ENCODE measurements around the gene ACHE.

The ACHE gene

DNA sequence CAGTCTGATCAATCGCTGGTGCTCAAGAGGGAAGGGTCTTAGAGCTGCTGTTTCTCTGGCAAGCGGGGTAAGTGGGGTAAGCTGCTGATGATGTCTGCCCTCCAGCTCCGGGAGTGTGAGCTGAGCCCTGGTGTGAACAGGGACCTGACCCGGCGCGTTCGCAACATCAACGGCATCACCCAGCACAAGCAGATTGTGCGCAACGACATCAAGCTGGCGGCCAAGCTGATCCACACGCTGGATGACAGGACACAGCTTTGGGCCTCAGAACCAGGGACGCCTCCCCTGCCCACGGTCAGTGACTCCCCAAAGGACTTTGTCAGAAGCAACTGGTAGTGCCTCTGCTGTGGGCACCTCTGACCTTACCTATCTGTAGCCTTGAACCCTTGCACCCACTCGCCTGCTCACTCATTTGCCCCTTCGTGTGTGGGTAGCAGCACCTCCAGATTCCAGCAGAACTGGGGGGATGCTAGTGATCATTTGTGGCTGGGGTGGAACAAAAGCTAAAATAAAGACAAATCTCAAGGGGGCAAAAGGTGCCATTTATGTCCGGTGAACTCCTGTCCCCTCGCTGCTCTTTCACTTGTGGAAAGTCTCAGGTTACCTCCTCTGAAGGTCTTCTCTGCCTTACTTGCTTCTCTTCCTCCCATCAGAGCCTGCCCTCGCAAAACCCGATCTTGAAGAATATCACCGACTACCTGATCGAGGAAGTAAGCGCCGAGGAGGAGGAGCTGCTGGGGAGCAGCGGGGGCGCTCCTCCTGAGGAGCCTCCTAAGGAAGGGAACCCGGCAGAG lies 9.3 kb downstream of the ACHE start:
- no peak for FAIRE-seq
- DNase-seq (ENCODE audit: extremely low spot score, insufficient read length, low read depth), result no peak

DNA sequence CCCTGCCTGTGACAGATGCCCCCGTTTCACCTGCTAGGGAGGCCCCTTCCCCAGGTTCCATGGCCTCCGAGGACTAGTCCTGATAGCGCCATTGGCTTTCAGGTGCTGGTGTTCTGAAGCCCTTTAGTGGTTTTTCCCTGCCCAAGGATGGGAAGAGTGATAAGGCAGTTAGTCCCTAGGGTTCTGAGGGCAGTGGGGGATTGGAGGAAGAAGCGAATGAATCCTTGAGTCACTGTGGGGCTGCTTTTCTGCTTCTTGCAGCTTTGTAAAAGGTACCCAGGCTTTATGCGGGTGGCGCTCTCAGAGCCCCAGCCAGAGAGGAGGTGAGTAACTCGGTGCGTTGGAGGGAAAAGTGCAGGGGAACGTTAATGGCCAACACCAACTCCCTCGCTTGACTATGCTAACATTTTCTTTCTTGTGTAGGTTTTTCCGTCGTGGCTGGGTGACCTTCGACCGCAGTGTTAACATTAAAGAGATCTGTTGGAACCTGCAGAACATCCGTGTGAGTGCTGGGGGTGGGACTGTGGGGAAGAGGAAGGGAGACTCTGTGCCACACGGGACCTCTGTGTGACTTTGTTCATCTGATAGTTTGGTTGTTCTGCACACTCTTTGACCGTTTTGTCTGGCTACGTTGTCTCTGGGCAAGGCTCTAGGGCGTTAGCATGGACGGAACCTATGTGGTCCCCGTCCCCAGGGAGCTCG lies 10.1 kb downstream of the ACHE start:
- FAIRE-seq, result no peak
- DNase-seq (ENCODE audit: extremely low spot score, insufficient read length, low read depth), result no peak

DNA sequence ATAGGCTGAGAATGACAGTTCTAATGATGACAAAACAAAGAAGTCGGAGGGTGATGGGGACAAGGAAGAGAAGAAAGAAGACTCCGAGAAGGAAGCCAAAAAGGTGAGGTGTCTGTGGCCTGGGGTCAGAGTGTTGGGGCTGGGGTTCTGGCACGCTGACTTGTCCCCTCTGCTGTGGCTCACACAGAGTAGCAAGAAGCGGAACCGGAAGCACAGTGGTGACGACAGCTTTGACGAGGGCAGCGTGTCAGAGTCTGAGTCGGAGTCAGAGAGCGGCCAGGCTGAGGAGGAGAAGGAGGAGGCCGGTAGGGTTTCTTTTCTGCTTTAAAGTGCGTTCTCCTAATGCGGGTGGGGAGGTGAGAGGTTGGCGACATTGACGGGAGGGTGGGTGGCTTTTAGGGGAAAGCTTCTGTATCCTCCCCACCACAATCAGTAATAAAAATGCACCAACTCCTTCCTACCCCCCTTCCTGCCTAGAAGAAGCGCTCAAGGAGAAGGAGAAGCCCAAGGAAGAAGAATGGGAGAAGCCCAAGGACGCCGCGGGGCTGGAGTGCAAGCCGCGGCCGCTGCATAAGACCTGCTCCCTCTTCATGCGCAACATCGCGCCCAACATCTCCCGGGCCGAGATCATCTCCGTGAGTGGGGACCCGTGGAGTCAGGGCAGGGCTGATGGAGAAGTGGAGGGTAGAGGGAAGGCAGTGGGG lies 10.8 kb downstream of the ACHE start:
- FAIRE-seq (no peak), DNase-seq (ENCODE audit: extremely low spot score, insufficient read length, low read depth) (no peak)

DNA sequence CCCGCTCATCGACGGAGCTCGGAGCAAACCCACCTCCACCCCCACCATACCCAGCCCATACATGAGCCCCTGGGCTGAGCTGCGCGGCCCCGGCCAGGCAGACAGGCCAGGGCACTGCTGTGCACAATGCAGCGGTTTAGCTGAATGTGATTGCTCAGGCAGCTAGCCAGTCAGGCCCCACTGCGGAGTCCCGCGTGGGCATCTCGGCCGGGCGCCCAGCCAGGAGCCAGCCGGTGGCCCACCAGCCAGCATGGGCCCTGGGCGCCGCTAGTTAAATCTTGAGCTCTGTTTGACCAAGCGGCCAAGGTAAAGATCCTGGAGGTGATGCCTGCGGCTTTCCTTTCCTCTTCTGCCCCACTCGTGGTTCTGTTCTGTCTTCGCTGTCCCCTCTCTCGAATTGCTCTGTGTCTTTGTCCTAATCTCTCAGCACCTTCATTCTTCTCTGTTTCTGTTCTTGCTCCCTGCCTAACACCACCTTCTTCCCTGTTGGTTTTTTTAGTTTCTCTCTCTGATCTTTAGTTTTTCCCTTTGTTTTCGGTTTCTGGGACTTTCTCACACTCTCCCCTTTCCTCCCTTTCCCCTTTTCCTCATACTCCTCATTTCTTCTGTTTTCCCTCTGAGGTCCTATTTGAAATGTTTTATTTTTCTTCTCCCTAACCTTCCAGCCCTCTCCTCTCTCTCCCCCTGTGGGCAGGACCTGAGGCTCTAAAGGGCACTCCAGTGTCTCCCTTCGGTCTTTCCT lies 12.7 kb downstream of the ACHE start:
- no peak for FAIRE-seq
- no peak for DNase-seq (ENCODE audit: extremely low spot score, insufficient read length, low read depth)

DNA sequence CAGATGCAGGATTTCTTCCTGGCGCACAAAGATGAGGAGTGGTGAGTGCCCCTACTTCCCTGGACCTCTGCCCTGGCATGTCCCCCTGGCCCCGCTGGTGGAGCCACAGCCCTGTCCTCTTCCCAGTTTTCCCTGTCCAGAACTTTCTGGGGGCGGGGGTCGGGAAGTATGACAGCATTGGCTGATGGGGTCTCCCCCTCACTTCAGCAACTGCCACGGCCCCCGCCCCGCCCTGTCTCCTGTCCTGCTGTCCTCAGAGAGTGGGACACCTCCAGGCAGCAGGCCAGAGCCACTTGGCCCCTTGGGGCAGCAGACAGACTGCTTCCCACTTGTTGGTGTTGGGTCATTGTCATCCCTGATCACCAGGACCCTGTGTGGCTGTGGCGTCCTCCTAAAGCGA lies 13.5 kb downstream of the ACHE start:
- DNase-seq (ENCODE audit: extremely low spot score, insufficient read length, low read depth) (no peak), FAIRE-seq (no peak)

DNA sequence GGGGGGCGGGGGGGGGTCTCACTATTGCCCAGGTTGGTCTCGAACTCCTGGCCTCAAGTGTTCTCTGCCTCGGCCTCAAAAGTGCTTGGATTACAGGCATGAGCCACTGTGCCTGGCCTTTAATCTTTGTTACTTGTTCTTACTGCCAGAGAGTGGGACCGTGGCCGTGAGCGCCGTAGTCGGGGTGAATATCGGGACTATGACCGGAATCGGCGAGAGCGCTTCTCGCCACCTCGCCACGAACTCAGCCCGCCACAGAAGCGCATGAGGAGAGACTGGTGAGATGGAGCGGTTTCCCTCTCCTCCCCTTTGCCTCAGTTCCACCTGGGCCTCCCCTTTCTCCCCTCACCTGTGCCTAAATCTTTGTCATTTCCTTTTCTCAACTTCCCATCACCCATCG lies 14.6 kb downstream of the ACHE start:
- FAIRE-seq, result no peak
- DNase-seq (ENCODE audit: extremely low spot score, insufficient read length, low read depth), result no peak

DNA sequence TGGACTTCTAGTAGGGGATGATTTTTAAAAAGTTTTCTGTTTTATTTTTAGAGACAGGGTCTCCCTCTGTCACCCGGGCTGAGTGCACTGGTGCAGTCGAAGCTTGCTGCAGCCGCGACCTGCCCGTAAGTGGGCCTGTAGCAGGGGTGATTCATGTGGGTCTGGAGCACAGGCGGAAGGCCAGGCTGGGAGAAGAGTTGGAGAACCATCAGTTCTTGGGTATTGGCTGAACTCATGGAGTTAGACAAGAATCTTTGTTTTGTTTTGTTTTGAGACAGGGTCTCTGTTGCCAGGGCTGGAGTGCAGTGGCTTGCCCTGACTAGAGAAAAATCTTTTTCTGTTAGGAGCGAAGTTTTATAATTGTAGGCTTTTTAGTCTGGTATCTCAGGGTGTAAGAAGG lies 15.0 kb downstream of the ACHE start:
- no peak for FAIRE-seq
- no peak for DNase-seq (ENCODE audit: extremely low spot score, insufficient read length, low read depth)

DNA sequence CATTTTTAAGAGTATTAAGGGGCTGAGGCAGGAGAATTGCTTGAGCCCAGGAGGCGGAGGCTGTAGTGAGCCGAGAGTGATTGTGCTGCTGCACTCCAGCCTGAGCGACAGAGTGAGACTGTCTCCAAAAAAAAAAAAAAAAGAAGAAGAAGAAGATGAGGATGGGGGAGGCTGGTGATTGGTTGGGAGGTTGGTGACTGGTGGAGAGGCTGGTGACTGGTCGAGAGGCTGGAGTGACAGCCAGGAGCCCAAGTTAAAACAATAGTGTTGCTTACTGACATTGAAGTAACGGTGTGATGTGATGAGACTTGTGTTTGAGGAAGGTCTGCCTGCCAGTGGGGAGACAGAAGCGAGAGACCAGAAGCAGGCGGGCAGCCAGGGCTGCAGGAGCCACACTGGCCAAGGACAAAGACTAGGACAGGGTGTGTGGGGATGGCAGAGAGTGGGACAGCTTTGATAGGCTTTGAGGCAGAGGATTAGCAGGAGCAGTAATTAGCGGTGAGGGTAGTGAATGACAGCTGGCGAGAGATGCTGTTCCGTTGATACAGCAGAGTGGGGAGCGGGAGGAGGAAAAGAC lies 15.9 kb downstream of the ACHE start:
- no peak for FAIRE-seq

DNA sequence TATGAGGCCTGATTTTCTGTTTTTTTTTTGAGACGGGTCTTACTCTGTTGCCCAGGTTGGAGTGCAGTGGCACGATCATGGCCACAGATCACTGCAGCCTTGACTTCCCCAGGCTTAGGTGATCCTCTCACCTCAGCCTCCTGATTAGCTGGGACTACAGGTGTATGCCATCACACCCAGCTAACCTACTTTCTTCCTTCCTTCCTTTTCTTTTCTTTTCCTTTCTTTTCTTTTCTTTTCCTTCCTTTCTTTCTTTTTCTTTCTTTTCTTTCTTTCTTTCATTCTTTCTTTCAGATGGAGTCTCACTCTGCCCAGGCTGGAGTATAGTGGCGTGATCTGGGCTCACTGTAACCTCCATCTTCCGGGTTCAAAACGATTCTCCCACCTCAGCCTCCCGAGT lies 17.0 kb downstream of the ACHE start:
- no peak for DNase-seq (ENCODE audit: extremely low spot score, insufficient read length, low read depth)
- no peak for FAIRE-seq

More for the DNA sequence above, 15.9 kb downstream of the ACHE start:
- no peak for DNase-seq (ENCODE audit: extremely low spot score, insufficient read length, low read depth)

DNA sequence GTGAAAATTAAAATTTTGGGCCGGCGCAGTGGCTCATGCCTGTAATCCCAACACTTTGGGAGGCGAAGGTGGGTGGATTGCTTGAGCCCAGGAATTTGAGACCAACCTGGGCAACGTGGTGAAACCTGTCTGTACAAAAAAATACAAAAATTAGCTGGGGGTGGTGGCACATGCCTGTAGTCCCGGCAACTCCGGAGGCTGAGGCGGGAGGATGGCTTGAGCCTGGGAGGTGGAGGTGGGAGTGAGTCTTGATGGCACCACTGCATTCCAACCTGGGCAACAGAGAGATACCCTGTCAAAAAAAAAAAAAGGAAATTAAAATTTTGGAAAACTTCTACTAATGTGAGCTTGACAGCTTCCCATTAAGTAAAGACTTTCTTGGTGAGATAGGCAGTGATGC lies 17.7 kb downstream of the ACHE start:
- DNase-seq (ENCODE audit: extremely low spot score, insufficient read length, low read depth), result no peak
- FAIRE-seq, result no peak

DNA sequence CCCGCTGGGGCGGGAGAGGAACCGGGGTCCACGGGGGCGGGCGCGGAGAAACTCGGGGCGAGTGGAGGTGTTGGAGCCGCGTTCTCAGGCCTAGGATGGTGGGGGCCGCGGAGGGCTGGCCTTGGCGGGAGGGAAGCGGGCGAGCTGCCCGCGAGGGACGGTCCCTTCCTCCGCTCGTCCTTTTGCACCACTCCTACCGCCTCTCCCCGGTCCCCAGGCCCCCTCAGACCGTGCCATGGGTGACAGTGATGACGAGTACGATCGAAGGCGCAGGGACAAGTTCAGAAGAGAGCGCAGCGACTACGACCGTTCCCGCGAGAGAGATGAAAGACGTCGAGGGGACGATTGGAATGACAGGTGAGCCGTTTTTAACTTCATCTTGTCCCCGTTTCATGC lies 20.3 kb downstream of the ACHE start:
- FAIRE-seq, result peak; percentile 61
- DNase-seq (ENCODE audit: extremely low spot score, insufficient read length, low read depth), result no peak

DNA sequence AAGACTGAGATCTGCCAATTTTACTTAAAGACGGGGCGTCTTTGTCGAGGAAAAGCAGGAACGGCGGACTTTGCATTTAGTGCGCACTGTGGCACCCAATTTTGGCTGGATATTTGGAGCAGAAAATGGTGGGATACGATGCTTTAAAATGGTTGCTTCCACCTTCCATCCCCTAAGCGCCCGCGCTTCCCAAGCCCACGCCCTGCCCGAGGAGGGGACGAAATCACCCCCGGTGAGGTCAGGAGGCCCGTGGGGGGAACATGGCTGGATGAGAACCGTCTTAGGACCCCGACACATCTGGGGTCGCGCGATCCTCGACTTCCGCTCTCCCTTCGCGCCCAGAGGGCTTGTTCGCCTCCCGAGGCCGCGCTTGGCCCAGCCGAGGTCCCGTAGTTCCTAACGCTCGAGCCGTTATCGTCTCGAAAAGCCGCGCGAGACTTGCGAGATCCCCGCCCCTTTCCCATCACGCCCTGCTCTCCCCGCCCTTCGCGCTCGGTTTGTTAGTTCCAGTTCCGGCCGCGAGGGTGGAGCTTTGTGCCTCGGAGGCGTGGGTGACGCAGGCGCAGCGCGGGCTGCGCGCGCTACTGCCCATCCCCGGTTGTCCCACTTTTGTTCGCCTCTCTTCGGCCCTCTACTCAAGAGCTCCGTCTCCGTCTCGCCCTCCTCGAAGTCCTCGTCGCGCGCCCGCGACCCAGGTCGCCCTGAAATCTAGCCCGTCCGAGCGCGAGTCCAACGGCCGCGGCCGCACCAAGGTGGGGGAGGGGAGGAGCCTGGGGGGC lies 20.9 kb downstream of the ACHE start, which contains the start of gene SRRT:
Gene SRRT (plus strand): TSS at position 527 of the 779 bp plus-strand sequence. CDS start 488 bp downstream, outside the sequence.
- DNase-seq (ENCODE audit: extremely low spot score, insufficient read length, low read depth) (peak; percentile 99), FAIRE-seq (peak; percentile 99)

DNA sequence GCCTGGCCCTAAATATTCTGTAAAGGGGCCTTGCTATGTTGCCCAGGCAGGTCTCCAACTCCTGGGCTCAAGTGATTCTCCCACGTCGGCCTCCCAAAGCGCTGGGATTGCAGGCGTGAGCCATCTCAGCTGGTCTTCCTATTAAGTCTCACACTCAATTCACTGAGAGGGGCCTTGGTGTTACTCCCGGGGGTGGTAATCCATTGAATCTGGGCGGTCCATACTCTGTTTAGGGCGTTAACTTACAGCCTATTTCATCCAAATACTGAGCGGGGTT lies 21.4 kb downstream of the ACHE start:
- FAIRE-seq, result no peak
- no peak for DNase-seq (ENCODE audit: extremely low spot score, insufficient read length, low read depth)

DNA sequence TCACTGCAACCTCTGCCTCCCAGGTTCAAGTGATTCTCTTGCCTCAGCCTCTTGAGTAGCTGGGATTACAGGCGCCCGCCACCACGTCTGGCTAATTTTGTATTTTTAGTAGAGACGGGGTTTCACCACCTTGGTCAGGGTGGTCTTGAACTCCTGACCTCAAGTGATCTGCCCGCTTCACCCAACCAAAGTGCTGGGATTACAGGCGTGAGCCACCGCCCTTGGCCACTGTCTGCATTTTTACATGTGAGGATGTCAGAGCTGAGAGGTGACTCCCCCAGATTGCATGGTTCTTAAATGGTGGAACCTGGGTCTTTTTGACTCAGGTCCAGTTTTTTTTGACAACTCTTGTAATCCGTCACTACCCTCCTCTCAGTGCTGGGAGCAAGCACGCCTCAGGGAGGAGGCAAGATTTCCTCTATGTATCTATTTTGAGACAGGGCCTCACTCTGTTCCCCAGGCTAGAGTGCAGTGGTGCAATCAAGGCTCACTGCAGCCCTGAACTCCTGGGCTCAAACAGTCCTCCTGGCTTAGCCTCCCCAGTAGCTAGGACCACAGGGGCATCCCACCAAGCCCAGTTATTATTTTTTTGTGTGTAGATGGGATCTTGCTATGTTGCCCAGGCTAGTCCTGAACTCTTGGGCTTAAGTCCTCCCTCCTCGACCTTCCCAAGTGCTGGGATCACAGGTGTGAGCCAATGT lies 21.9 kb downstream of the ACHE start:
- FAIRE-seq (peak; percentile 9), DNase-seq (ENCODE audit: extremely low spot score, insufficient read length, low read depth) (no peak)

DNA sequence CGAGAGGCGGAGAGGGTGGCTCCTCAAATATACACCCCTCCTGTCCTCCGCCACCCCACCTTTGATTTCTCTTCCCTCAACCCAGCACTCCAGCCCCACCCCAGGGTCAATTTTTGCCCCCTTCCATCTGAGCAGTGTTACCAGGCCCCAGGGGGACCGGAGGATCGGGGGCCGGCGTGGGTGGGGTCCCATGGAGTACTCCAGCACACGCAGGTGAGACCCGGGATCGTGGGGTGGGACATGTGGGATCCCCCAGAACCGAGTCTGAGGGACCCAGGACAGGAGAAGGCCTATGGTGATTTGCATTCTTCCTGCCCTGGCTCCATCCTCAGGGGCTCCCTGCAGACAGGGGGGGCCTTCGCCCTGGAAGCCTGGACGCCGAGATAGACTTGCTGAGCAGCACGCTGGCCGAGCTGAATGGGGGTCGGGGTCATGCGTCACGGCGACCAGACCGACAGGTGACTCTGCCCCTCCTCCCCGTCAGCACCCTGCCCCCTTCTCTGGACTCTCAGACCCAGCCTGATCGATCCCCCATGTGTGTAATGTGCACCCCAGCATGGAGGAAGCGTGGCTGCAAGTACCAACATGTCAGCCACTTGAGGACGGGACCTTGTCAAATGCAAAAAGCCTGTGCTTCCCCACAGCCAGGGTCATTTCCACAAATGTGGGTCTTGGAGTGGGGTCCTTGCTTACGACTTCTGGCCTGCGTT lies 27.8 kb downstream of the ACHE start:
- DNase-seq (ENCODE audit: extremely low spot score, insufficient read length, low read depth) (no peak), FAIRE-seq (no peak)

DNA sequence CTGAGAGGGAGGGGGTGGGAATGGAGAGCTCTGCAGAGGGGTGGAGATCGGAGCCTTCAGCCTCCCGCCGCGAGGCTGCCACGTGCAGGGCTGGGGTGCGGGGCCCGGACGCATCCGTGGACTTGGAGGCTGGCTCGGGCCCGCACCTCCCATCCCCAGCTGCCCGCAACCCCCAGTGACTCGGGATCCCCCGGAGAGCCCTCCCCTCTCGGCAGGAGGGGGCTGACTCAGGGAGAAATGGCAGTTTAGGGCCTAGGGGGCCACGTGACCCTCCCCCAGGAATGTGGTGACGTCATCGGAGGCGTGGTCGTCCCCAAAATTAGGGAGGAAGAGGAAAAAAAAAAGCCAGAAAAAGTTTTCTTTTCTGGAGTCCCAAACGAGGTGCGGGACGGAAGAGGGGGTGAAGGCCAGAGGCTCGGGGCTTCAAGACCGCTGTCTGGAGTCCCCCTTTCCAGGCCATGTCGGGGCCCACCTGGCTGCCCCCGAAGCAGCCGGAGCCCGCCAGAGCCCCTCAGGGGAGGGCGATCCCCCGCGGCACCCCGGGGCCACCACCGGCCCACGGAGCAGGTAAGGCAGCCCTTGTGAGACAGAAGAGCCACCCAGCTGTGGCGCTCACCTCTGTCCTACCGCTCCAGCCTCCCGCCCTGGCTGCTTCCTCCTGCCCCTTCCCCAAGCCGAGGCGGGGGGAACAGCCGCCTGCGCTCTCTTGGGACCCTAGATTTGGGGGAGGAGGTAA lies 28.5 kb downstream of the ACHE start, which contains the start of gene TRIP6:
Gene TRIP6 (plus strand): TSS at position 348 of the 736 bp plus-strand sequence. CDS start 111 bp downstream, at position 459.
- FAIRE-seq, result peak; percentile 38

DNA sequence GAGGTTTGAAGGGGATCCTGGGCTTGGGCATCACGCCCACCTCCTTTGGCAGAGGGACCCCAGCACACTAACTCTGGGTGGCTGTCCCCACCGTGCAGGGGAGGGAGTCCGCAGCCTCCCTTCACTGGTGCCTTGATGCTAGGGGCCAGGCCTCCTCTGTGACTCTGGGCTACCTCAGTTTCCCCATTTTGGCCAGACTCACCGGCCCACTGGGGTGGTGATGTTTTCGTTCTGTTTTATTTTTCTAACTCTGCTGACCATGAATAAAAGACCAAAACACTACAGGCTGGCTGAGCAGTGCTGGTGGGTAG lies 29.0 kb downstream of the ACHE start:
- no peak for FAIRE-seq

More for the DNA sequence above, 28.5 kb downstream of the ACHE start, which contains the start of gene TRIP6:
- no peak for DNase-seq (ENCODE audit: extremely low spot score, insufficient read length, low read depth)

More for the DNA sequence above, 29.0 kb downstream of the ACHE start:
- DNase-seq (ENCODE audit: extremely low spot score, insufficient read length, low read depth), result no peak
